GM12892 (cell line): ENCODE measurements around the gene ARVCF.

Source experiments
- POLR2A ChIP-seq: IDR thresholded peaks from 2 replicates; pipeline ENCODE4 v1.6.1; 2011; ENCODE audit warnings: low read depth, low read length, control low read depth
- POLR2AphosphoS5 ChIP-seq: IDR thresholded peaks from 2 replicates; pipeline ENCODE4 v1.6.1; 2011; ENCODE audit warnings: low read depth, low read length, control low read depth
- TAF1 ChIP-seq: IDR thresholded peaks from 2 replicates; pipeline ENCODE4 v1.6.1; 2011; ENCODE audit warnings: low read depth, mild to moderate bottlenecking, control low read depth, low read length, borderline replicate concordance

GRCh38 chr22:19928207-19928606, 88.4 kb downstream of the ARVCF start:
- TF ChIP-seq POLR2A = no peak
- no peak for TF ChIP-seq POLR2AphosphoS5
- no peak for TF ChIP-seq TAF1
